ENCODE measurements around the gene ITGA8.

GRCh38 chr10:15651175-15651574, 68.5 kb downstream of the ITGA8 start:
- TF ChIP-seq CTCF (conservative IDR thresholded peaks at IDR 0.05; ENCODE audit: low read depth, low read length) (no peak), EZH2 (IDR thresholded peaks at IDR 0.05; ENCODE audit: borderline replicate concordance, low read depth, low read length, poor library complexity, severe bottlenecking) (no peak)
